K562 (cell line): Measurements from ENCODE around the gene STK11. TPM values are rescaled to one million over a fixed set of nuclear protein-coding genes. Genes with fewer than 3 reads are reported as not detected.

Experiments
- ATAC-seq: fragments of 200-7000 bp; cut with Tn5 transposase; 3 replicates; pipeline ENCODE4 v1.9.1; 2020; ENCODE audit warnings: moderate library complexity
- BruUV-seq: library from RNA; stranded (reverse); fragments of 400-500 nt; replicated peaks from 2 replicates; lab custom pipeline; 2021; lab: Mats Ljungman, UMichigan
- CTCF ChIA-PET: fragments of 300-600 bp; formaldehyde crosslinking; extraction: SDS; loops from one replicate; lab custom pipeline; 2021; ENCODE audit warnings: low intra/inter-chr PET ratio; lab: Yijun Ruan, JAX
- POLR2A ChIA-PET: fragments of 300-600, 350-650 bp; sonication (Branson Sonifier 250); formaldehyde crosslinking; extraction: SDS; loops from one replicate; lab custom pipeline; 2021; ENCODE audit warnings: antibody characterized with exemption, inconsistent platforms; lab: Yijun Ruan, JAX
- DNase-seq, 4 experiments: peaks; one replicate each; pipeline versions ENCODE4 v3.0.0 to v3.0.0-alpha.2; 2011 to 2018; ENCODE audit warnings: low spot score in 3 of 4, mixed read lengths in 3 of 4; ENCODE audit errors: extremely low read depth in 1 of 4
- FAIRE-seq: peaks from 2 replicates; lab custom pipeline; 2011; peaks lifted over from hg19 to GRCh38; lab: Jason Lieb, UNC
- H2AFZ ChIP-seq: 2 replicates; pipeline ENCODE4 v1.6.0; 2011; ENCODE audit warnings: low read depth, low read length, control low read depth, inconsistent platforms
- H3K27ac ChIP-seq: fragments of 200-600 bp; 3 replicates; pipeline ENCODE4 v1.8.0; 2011; ENCODE audit warnings: low read depth, mild to moderate bottlenecking, control low read depth, inconsistent platforms, low read length, moderate library complexity, mixed read lengths; ENCODE audit errors: extremely low read depth
- H3K27me3 ChIP-seq, 2 experiments: fragments of 300-600 bp in 1 of 2; 2 replicates in 1 of 2; 3 replicates in 1 of 2; pipeline versions ENCODE4 v1.6.0 to v1.8.0; 2011; ENCODE audit warnings: inconsistent platforms in 2 of 2, low read length in 2 of 2, mild to moderate bottlenecking in 1 of 2, mixed read lengths in 1 of 2, moderate library complexity in 1 of 2; ENCODE audit not compliant: control insufficient read depth in 2 of 2, insufficient read depth in 2 of 2
- H3K36me3 ChIP-seq: fragments of 300-600 bp; 3 replicates; pipeline ENCODE4 v1.8.0; 2011; ENCODE audit warnings: mild to moderate bottlenecking, low read length, inconsistent platforms; ENCODE audit not compliant: control insufficient read depth, insufficient read depth
- H3K4me1 ChIP-seq, 2 experiments: fragments of 200-600 bp in 1 of 2; replicated peaks in 1 of 2; 2 replicates in 1 of 2; 3 replicates in 1 of 2; pipeline versions ENCODE4 v1.5.1 to v1.8.0; 2011; ENCODE audit warnings: inconsistent platforms in 2 of 2, low read length in 2 of 2, mild to moderate bottlenecking in 1 of 2, mixed read lengths in 1 of 2, moderate library complexity in 1 of 2; ENCODE audit not compliant: control insufficient read depth in 2 of 2, insufficient read depth in 2 of 2
- H3K4me2 ChIP-seq: 2 replicates; pipeline ENCODE4 v1.6.1; 2011; ENCODE audit warnings: low read length, control low read depth, inconsistent platforms, mixed read lengths; ENCODE audit not compliant: insufficient read depth
- H3K4me3 ChIP-seq: fragments of 200-600 bp; sonication (generic), shearing (Covaris generic); 2 replicates; pipeline ENCODE4 v1.5.1; 2016; ENCODE audit warnings: control low read depth, inconsistent platforms
- H3K79me2 ChIP-seq: fragments of 200-600 bp; 3 replicates; pipeline ENCODE4 v1.8.0; 2011; ENCODE audit warnings: low read length, inconsistent platforms; ENCODE audit not compliant: control insufficient read depth, insufficient read depth
- H3K9ac ChIP-seq, 2 experiments: 2 replicates each; pipeline versions ENCODE4 v1.6.0 to v1.6.1; 2011; ENCODE audit warnings: low read depth in 2 of 2, low read length in 2 of 2, control low read depth in 1 of 2, inconsistent platforms in 1 of 2, mild to moderate bottlenecking in 1 of 2, mixed read lengths in 1 of 2; ENCODE audit not compliant: insufficient read depth in 1 of 2
- H3K9me1 ChIP-seq: one replicate; pipeline ENCODE4 v1.6.0; 2011; ENCODE audit warnings: inconsistent platforms, mild to moderate bottlenecking, low read length, moderate library complexity; ENCODE audit not compliant: control insufficient read depth, insufficient read depth
- H3K9me3 ChIP-seq: replicated peaks from 2 replicates; pipeline ENCODE4 v1.5.1; 2011; ENCODE audit warnings: low read depth, low read length, inconsistent platforms; ENCODE audit not compliant: control insufficient read depth, insufficient read depth
- H4K20me1 ChIP-seq: replicated peaks from 2 replicates; pipeline ENCODE4 v1.6.1; 2011; ENCODE audit warnings: low read length, inconsistent platforms, mixed read lengths; ENCODE audit not compliant: control insufficient read depth, insufficient read depth
- FOXK1 ChIP-seq: sonication (generic); formaldehyde crosslinking; IDR thresholded peaks from 2 replicates; pipeline ENCODE4 v1.8.0; 2022; ENCODE audit warnings: missing genetic modification reagents, mild to moderate bottlenecking, borderline replicate concordance
- FOXO4 ChIP-seq: fragments of 450-650 bp; formaldehyde crosslinking; IDR thresholded peaks from 2 replicates; pipeline ENCODE4 v1.4.0; 2020; ENCODE audit warnings: mild to moderate bottlenecking, moderate library complexity
- HOXB6 ChIP-seq: fragments of 250-450 bp; sonication (Bioruptor Pico); IDR thresholded peaks from 2 replicates; pipeline ENCODE4 v1.5.1; 2022; ENCODE audit warnings: mild to moderate bottlenecking, borderline replicate concordance
- MAZ ChIP-seq, 2 experiments: fragments of 450-650 bp in 1 of 2; sonication (generic) in 1 of 2; formaldehyde crosslinking; IDR thresholded peaks in 1 of 2; conservative IDR thresholded peaks in 1 of 2; 2 replicates each; pipeline versions ENCODE4 v1.4.0 to v1.5.0; 2020; ENCODE audit warnings: mild to moderate bottlenecking in 1 of 2, missing genetic modification reagents in 1 of 2
- OTX1 ChIP-seq: fragments of 450-650 bp; formaldehyde crosslinking; IDR thresholded peaks from 2 replicates; pipeline ENCODE4 v1.4.0; 2022; ENCODE audit warnings: mild to moderate bottlenecking
- POLR2G ChIP-seq: fragments of 200-400 bp; formaldehyde crosslinking; IDR thresholded peaks from 2 replicates; pipeline ENCODE4 v1.6.1; 2017; ENCODE audit warnings: low read depth, mild to moderate bottlenecking, antibody characterized with exemption, low read length, moderate library complexity
- RBBP5 ChIP-seq: fragments of 200-600 bp; sonication (generic); IDR thresholded peaks from 2 replicates; pipeline ENCODE4 v1.6.1; 2012; ENCODE audit warnings: borderline replicate concordance, mild to moderate bottlenecking, low read length, control low read depth, inconsistent platforms; ENCODE audit not compliant: insufficient read depth, poor library complexity, severe bottlenecking
- RBFOX2 ChIP-seq: fragments of 200-400 bp; formaldehyde crosslinking; IDR thresholded peaks from 2 replicates; pipeline ENCODE4 v1.6.1; 2017; ENCODE audit warnings: low read depth, mild to moderate bottlenecking, low read length, moderate library complexity
- TAF1 ChIP-seq: IDR thresholded peaks from 2 replicates; pipeline ENCODE4 v1.6.1; 2011; ENCODE audit warnings: mild to moderate bottlenecking, low read length, moderate library complexity; ENCODE audit not compliant: insufficient read depth, control insufficient read depth, severe bottlenecking; ENCODE audit errors: extremely low read depth
- ZBTB7A ChIP-seq: IDR thresholded peaks from 2 replicates; pipeline ENCODE4 v1.6.1; 2011; ENCODE audit warnings: low read depth, mild to moderate bottlenecking, low read length, moderate library complexity, borderline replicate concordance; ENCODE audit not compliant: control insufficient read depth
- ZNF347 ChIP-seq: fragments of 450-650 bp; formaldehyde crosslinking; IDR thresholded peaks from 2 replicates; pipeline ENCODE4 v1.4.0; 2020; ENCODE audit warnings: low read depth, mild to moderate bottlenecking, moderate library complexity
- WGBS: fragments of 100-300 bp; shearing (Covaris generic); methylation state at CpG from one replicate; pipeline ENCODE4 v1.1.6; 2016; ENCODE audit warnings: low coverage, mixed read lengths; ENCODE audit not compliant: insufficient coverage; ENCODE audit errors: missing lambda C conversion rate; 5-methylcytosine and 5-hydroxymethylcytosine counted together
- in situ Hi-C: fragments of 300-500 bp; cut with MboI; formaldehyde crosslinking; loops from 4 replicates; pipeline ENCODE4 v1.15.0; 2018; ENCODE audit warnings: inconsistent platforms, mixed read lengths
- intact Hi-C: fragments of 100-400 bp; cut with micrococcal nuclease; formaldehyde crosslinking; loops from 2 replicates; pipeline ENCODE4 v1.14.2; 2022
- polyA plus RNA-seq, 8 experiments: library from polyadenylated mRNA; depleted of rRNA in 4 of 8; stranded (reverse) in 5 of 8; unstranded in 3 of 8; fragments of >200 nt; fragmentation: Nextera tagmentation in 2 of 8; fragmentation: Illumina TruSeq in 1 of 8; extraction: Ambion mirVana in 2 of 8; extraction: Trizol in 1 of 8; gene quantifications; 2 replicates each; pipeline versions ENCODE4 v1.2.1 to v1.2.3, GENCODE V29; 2011 to 2014; ENCODE audit warnings: inconsistent platforms in 1 of 8, missing spikeins in 1 of 8
- total RNA-seq, 7 experiments: library from RNA; depleted of rRNA in 6 of 7; stranded (reverse); fragments of >200 nt in 6 of 7; fragmentation: Illumina TruSeq in 2 of 7; extraction: Trizol in 2 of 7; gene quantifications; 2 replicates each; pipeline versions ENCODE4 v1.2.1 to v1.2.3, GENCODE V29; 2011 to 2021; ENCODE audit warnings: low replicate concordance in 1 of 7
- TF ChIP-seq, protein P1 (sequence below): fragments of 250-450 bp; sonication (Bioruptor Pico); IDR thresholded peaks from 2 replicates; pipeline ENCODE4 v1.4.0; 2020; ENCODE audit warnings: mild to moderate bottlenecking, moderate library complexity

The STK11 gene
- total and polyA plus RNA-seq, 9 of the 15 experiments (the other 6 are each of a cell fraction or from before 2014, with no cell fraction given) = 0.15 to 96.5 (median 31.7) TPM

- POLR2A ChIA-PET = no interaction called here
- ATAC-seq (no peak), FAIRE-seq (no peak), DNase-seq (no peak)
- Histone ChIP-seq H3K27ac (peak overlapping the region; percentile 91), H4K20me1 (peaks cover 26% of the 10 kb centered on the region), H3K9me1 (peaks cover 8% of the 10 kb centered on the region), H3K9ac (peak overlapping the region; percentile 81 to 96), H3K4me1 (peaks cover 44 to 80% of the 10 kb centered on the region in 2 experiments), H3K4me2 (peak overlapping the region; percentile 96), H3K4me3 (peak overlapping the region; percentile 83), H3K27me3 (no peaks in the 10 kb centered on the region), H2AFZ (no peak overlapping the region), H3K79me2 (peaks cover 53% of the 10 kb centered on the region), H3K9me3 (no peaks in the 10 kb centered on the region), H3K36me3 (peaks cover 32% of the 10 kb centered on the region; the same call in 2 of the 3 replicates)
- intact Hi-C loops = no loop called here
- WGBS = 1% methylated on average over 32 of the region's 78 CpGs
- TF ChIP-seq OTX1 (no peak), MAZ (CRISPR knock-in tag; conservative IDR thresholded peaks at IDR 0.05 in 1 of 2, IDR thresholded peaks at IDR 0.05 in 1 of 2) (peak in 1 of 2 experiments; percentile 13; a peak in 1 of 4 replicates), HOXB6 (CRISPR knock-in tag) (no peak), RBBP5 (peak; percentile 67), ZBTB7A (peak; percentile 51; the same call in 1 of the 2 replicates), POLR2G (peak; percentile 58), ZNF347 (no peak), FOXO4 (CRISPR knock-in tag) (no peak), RBFOX2 (peak; percentile 61), TAF1 (peak; percentile 5), FOXK1 (CRISPR knock-in tag) (0 out of 2 replicates have a peak, but pooled peaks have one; percentile 4)
- TF ChIP-seq, protein P1, sequence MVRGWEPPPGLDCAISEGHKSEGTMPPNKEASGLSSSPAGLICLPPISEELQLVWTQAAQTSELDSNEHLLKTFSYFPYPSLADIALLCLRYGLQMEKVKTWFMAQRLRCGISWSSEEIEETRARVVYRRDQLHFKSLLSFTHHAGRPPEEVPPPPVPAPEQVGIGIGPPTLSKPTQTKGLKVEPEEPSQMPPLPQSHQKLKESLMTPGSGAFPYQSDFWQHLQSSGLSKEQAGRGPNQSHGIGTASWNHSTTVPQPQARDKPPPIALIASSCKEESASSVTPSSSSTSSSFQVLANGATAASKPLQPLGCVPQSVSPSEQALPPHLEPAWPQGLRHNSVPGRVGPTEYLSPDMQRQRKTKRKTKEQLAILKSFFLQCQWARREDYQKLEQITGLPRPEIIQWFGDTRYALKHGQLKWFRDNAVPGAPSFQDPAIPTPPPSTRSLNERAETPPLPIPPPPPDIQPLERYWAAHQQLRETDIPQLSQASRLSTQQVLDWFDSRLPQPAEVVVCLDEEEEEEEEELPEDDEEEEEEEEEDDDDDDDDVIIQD (CRISPR knock-in tag) = no peak
- BruUV-seq = no TSS peak
- in situ Hi-C loops = no loop called here
- CTCF ChIA-PET = interaction anchor here (0.6 kb wide), 1 partner anchor 282 kb away, joined by 3 read pairs; no protein-coding TSS in a partner anchor
Measured at GRCh38 chr19:1206150-1206863, 729 bp downstream of the STK11 start.
